GM19468 (cell line): Measurements from ENCODE around the gene FRAS1.

Experiments used
- ATAC-seq: cut with Tn5 transposase; IDR thresholded peaks from one replicate; pipeline ENCODE4 v1.9.1; 2021; ENCODE audit warnings: mild to moderate bottlenecking, moderate library complexity, moderate number of reproducible peaks; ENCODE audit not compliant: unreplicated experiment; ENCODE audit errors: extremely low read depth

The FRAS1 gene

GRCh38 chr4:78347527-78347926, 290.4 kb downstream of the FRAS1 start:
- no peak for ATAC-seq

- no peak for ATAC-seq
Observed at GRCh38 chr4:78353921-78354320, 296.8 kb downstream of the FRAS1 start.

- no peak for ATAC-seq
Observed at GRCh38 chr4:78354782-78355181, 297.7 kb downstream of the FRAS1 start.

- ATAC-seq: no peak
Observed at GRCh38 chr4:78355306-78355705, 298.2 kb downstream of the FRAS1 start.

GRCh38 chr4:78356251-78356786, 299.2 kb downstream of the FRAS1 start:
- ATAC-seq: no peak

GRCh38 chr4:78357122-78357521, 300.0 kb downstream of the FRAS1 start:
- no peak for ATAC-seq

- no peak for ATAC-seq
Observed at GRCh38 chr4:78360466-78360865, 303.3 kb downstream of the FRAS1 start.

GRCh38 chr4:78361621-78362120, 304.5 kb downstream of the FRAS1 start:
- no peak for ATAC-seq

GRCh38 chr4:78362310-78362709, 305.2 kb downstream of the FRAS1 start:
- no peak for ATAC-seq

- ATAC-seq: no peak
Observed at GRCh38 chr4:78363031-78363570, 306.0 kb downstream of the FRAS1 start.

GRCh38 chr4:78369679-78370078, 312.6 kb downstream of the FRAS1 start:
- ATAC-seq: no peak

GRCh38 chr4:78370631-78371372, 313.7 kb downstream of the FRAS1 start:
- no peak for ATAC-seq

GRCh38 chr4:78372355-78372988, 315.3 kb downstream of the FRAS1 start:
- no peak for ATAC-seq

GRCh38 chr4:78377555-78377954, 320.4 kb downstream of the FRAS1 start:
- no peak for ATAC-seq

GRCh38 chr4:78379040-78379439, 321.9 kb downstream of the FRAS1 start:
- ATAC-seq: no peak

GRCh38 chr4:78379991-78380729, 323.0 kb downstream of the FRAS1 start:
- ATAC-seq: no peak

- no peak for ATAC-seq
Observed at GRCh38 chr4:78386679-78387078, 329.6 kb downstream of the FRAS1 start.

GRCh38 chr4:78395642-78396041, 338.5 kb downstream of the FRAS1 start:
- no peak for ATAC-seq

- no peak for ATAC-seq
Observed at GRCh38 chr4:78396613-78397291, 339.6 kb downstream of the FRAS1 start.

- ATAC-seq: no peak
Observed at GRCh38 chr4:78397292-78397630, 340.1 kb downstream of the FRAS1 start.
